Measurements from ENCODE around the gene HECTD1. TPM values are rescaled to one million over a fixed set of nuclear protein-coding genes. Genes with fewer than 3 reads are reported as not detected.

The HECTD1 gene
- total and polyA plus RNA-seq, 9 of the 15 experiments (the other 6 are each of a cell fraction or from before 2014, with no cell fraction given): 27.9 to 111 (median 78.1) TPM

DNA sequence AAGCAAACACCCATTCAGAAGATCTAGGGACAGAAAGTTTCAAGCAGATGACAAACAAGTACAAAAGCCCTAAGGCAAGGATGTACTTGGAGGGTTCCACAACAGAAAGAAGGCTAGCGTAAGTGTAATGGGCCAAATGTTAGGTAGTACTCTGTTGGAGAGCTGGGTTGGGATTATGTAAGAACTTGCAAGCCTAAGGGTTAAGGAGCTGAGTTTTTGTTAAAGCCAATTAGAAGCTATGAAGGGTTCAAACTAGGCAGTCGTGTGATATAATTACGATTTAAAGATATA, 41.4 kb downstream of the HECTD1 start (continued):
- no peak for TF ChIP-seq BACH1 (tag; IDR thresholded peaks at IDR 0.05)
- TF ChIP-seq SMARCB1 (IDR thresholded peaks at IDR 0.05; ENCODE audit: insufficient read length, low read depth): no peak
- TF ChIP-seq, protein P1, sequence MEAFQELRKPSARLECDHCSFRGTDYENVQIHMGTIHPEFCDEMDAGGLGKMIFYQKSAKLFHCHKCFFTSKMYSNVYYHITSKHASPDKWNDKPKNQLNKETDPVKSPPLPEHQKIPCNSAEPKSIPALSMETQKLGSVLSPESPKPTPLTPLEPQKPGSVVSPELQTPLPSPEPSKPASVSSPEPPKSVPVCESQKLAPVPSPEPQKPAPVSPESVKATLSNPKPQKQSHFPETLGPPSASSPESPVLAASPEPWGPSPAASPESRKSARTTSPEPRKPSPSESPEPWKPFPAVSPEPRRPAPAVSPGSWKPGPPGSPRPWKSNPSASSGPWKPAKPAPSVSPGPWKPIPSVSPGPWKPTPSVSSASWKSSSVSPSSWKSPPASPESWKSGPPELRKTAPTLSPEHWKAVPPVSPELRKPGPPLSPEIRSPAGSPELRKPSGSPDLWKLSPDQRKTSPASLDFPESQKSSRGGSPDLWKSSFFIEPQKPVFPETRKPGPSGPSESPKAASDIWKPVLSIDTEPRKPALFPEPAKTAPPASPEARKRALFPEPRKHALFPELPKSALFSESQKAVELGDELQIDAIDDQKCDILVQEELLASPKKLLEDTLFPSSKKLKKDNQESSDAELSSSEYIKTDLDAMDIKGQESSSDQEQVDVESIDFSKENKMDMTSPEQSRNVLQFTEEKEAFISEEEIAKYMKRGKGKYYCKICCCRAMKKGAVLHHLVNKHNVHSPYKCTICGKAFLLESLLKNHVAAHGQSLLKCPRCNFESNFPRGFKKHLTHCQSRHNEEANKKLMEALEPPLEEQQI (IDR thresholded peaks at IDR 0.05): no peak
- TF ChIP-seq, protein P2, sequence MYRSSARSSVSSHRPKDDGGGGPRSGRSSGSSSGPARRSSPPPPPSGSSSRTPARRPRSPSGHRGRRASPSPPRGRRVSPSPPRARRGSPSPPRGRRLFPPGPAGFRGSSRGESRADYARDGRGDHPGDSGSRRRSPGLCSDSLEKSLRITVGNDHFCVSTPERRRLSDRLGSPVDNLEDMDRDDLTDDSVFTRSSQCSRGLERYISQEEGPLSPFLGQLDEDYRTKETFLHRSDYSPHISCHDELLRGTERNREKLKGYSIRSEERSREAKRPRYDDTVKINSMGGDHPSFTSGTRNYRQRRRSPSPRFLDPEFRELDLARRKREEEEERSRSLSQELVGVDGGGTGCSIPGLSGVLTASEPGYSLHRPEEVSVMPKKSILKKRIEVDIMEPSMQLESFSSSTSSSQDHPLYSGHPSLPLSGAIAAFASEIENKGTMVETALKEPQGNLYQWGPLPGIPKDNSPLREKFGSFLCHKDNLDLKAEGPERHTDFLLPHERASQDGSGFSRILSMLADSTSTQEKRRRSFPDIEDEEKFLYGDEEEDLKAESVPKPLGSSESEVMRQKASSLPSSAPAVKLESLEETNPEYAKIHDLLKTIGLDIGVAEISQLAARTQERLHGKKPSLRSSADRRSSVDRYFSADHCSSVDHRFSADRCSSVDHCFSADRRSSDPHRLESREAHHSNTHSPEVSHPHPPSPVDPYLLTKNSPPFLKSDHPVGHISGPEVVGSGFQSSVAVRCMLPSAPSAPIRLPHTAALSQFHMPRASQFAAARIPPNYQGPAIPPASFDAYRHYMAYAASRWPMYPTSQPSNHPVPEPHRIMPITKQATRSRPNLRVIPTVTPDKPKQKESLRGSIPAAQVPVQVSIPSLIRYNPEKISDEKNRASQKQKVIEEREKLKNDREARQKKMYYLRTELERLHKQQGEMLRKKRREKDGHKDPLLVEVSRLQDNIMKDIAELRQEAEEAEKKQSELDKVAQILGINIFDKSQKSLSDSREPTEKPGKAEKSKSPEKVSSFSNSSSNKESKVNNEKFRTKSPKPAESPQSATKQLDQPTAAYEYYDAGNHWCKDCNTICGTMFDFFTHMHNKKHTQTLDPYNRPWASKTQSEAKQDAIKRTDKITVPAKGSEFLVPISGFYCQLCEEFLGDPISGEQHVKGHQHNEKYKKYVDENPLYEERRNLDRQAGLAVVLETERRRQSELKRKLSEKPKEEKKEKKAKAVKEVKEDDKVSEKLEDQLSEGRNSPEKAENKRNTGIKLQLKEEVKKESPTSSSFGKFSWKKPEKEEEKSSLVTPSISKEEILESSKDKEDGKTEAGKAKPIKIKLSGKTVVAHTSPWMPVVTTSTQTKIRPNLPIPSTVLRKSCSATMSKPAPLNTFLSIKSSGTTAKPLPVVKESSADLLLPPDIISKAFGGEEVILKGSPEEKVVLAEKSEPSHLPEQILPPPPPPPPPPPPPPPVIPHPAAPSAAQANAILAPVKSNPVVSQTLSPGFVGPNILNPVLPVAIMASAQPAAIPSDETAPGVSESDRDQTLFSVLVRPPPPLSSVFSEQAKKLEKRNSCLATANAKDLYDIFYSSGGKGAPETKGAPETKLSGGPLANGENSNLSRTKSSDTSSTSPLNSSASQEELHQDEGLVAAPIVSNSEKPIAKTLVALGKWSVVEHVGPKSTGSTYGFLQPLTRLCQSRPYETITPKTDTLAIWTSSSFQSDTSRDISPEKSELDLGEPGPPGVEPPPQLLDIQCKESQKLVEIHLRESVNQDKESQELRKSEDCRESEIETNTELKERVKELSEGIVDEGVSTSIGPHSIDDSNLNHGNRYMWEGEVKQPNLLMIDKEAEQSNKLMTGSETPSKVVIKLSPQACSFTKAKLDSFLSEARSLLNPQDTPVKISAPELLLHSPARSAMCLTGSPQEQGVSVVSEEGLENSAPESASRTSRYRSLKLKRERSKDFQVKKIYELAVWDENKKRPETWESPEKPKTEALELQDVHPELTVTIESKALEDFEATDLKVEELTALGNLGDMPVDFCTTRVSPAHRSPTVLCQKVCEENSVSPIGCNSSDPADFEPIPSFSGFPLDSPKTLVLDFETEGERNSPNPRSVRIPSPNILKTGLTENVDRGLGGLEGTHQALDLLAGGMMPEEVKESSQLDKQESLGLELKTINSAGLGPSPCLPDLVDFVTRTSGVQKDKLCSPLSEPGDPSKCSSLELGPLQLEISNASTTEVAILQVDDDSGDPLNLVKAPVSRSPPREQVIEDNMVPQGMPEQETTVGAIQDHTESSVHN (IDR thresholded peaks at IDR 0.05; ENCODE audit: borderline replicate concordance in 1 of 2, low read depth in 1 of 2): no peak
- no peak for TF ChIP-seq SMARCE1 (IDR thresholded peaks at IDR 0.05)

Measured in K562 (cell line).